Hepatocyte (in vitro differentiated cells): ENCODE data around the gene RABGAP1L.

Experiments used
- EZH2 ChIP-seq: fragments of 200-600 bp; sonication (generic); IDR thresholded peaks from 2 replicates; pipeline ENCODE4 v1.6.1; 2016; ENCODE audit warnings: antibody characterized with exemption, mild to moderate bottlenecking, borderline replicate concordance
- EZH2phosphoT487 ChIP-seq: fragments of 200-600 bp; sonication (generic); IDR thresholded peaks from one replicate; pipeline ENCODE4 v1.6.1; 2018; ENCODE audit warnings: antibody characterized with exemption, mild to moderate bottlenecking, low read depth, moderate library complexity; ENCODE audit not compliant: unreplicated experiment, severe bottlenecking
- TF ChIP-seq, protein P1 (sequence below): fragments of 200-600 bp; sonication (generic); IDR thresholded peaks from 2 replicates; pipeline ENCODE4 v1.5.1; 2016; ENCODE audit warnings: antibody characterized with exemption, mild to moderate bottlenecking; ENCODE audit not compliant: poor library complexity

DNA sequence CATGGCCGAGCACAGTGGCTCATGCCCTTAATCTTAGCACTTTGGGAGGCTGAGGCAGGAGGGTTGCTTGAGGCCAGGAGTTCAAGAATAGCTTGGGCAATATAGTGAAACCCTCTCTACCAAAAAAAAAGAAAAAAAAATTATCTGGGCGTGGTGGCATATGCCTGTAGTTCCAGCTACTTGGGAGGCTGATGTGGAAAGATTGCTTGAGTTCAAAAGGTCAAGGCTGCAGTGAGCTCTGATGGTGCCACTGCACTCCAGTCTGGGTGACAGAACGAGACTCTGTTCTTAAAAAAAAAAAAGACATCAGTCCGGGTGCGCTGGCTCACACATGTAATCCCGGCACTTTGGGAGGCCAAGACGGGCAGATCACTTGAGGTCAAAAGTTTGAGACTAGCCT is 589.3 kb downstream of the RABGAP1L start:
- TF ChIP-seq, protein P1, sequence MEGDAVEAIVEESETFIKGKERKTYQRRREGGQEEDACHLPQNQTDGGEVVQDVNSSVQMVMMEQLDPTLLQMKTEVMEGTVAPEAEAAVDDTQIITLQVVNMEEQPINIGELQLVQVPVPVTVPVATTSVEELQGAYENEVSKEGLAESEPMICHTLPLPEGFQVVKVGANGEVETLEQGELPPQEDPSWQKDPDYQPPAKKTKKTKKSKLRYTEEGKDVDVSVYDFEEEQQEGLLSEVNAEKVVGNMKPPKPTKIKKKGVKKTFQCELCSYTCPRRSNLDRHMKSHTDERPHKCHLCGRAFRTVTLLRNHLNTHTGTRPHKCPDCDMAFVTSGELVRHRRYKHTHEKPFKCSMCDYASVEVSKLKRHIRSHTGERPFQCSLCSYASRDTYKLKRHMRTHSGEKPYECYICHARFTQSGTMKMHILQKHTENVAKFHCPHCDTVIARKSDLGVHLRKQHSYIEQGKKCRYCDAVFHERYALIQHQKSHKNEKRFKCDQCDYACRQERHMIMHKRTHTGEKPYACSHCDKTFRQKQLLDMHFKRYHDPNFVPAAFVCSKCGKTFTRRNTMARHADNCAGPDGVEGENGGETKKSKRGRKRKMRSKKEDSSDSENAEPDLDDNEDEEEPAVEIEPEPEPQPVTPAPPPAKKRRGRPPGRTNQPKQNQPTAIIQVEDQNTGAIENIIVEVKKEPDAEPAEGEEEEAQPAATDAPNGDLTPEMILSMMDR: no peak
- no peak for TF ChIP-seq EZH2
- TF ChIP-seq EZH2phosphoT487: no peak
